Kidney capillary endothelial cell (primary cell): ENCODE measurements around the gene ERC2.
"Not testable (repeated sequence)": the region's sequence is repeated elsewhere in the genome, so short reads cannot be mapped to it uniquely, and the experiment has no call there.

Experiments
- DNase-seq: peaks from one replicate; pipeline ENCODE4 v3.0.0-alpha.2; 2018; ENCODE audit warnings: low spot score

The ERC2 gene

GRCh38 chr3:56119575-56120349, 348.5 kb downstream of the ERC2 start:
- DNase-seq = no peak

- DNase-seq = no peak
Observed at GRCh38 chr3:56118968-56119367, 349.3 kb downstream of the ERC2 start.

- DNase-seq = no peak
Observed at GRCh38 chr3:56115698-56116097, 352.6 kb downstream of the ERC2 start.

- no peak for DNase-seq
Observed at GRCh38 chr3:56115199-56115598, 353.1 kb downstream of the ERC2 start.

GRCh38 chr3:56113908-56114307, 354.4 kb downstream of the ERC2 start:
- no peak for DNase-seq

- no peak for DNase-seq
Observed at GRCh38 chr3:56113231-56113630, 355.0 kb downstream of the ERC2 start.

- no peak for DNase-seq
Observed at GRCh38 chr3:56111606-56112304, 356.5 kb downstream of the ERC2 start.

- DNase-seq = no peak
Observed at GRCh38 chr3:56110886-56111285, 357.4 kb downstream of the ERC2 start.

GRCh38 chr3:56107157-56107556, 361.1 kb downstream of the ERC2 start:
- no peak for DNase-seq

GRCh38 chr3:56102032-56102431, 366.2 kb downstream of the ERC2 start:
- DNase-seq = no peak

GRCh38 chr3:56101576-56101975, 366.7 kb downstream of the ERC2 start:
- no peak for DNase-seq

GRCh38 chr3:56096999-56097398, 371.3 kb downstream of the ERC2 start:
- no peak for DNase-seq

- DNase-seq = no peak
Observed at GRCh38 chr3:56094170-56094569, 374.1 kb downstream of the ERC2 start.

GRCh38 chr3:56089739-56090138, 378.5 kb downstream of the ERC2 start:
- no peak for DNase-seq

GRCh38 chr3:56087451-56088053, 380.7 kb downstream of the ERC2 start:
- DNase-seq = no peak

GRCh38 chr3:56086355-56086754, 381.9 kb downstream of the ERC2 start:
- DNase-seq = no peak

- no peak for DNase-seq
Observed at GRCh38 chr3:56081246-56081645, 387.0 kb downstream of the ERC2 start.

GRCh38 chr3:56076746-56077145, 391.5 kb downstream of the ERC2 start:
- no peak for DNase-seq

GRCh38 chr3:56075089-56075488, 393.2 kb downstream of the ERC2 start:
- DNase-seq = no peak

GRCh38 chr3:56069766-56070165, 398.5 kb downstream of the ERC2 start:
- DNase-seq = no peak

GRCh38 chr3:56066405-56066804, 401.9 kb downstream of the ERC2 start:
- not testable (repeated sequence) for DNase-seq

GRCh38 chr3:56064684-56065083, 403.6 kb downstream of the ERC2 start:
- DNase-seq = peak; percentile 1

GRCh38 chr3:56061279-56061626, 407.0 kb downstream of the ERC2 start:
- no peak for DNase-seq
